NCI-H510A (cell line): ENCODE data around the gene REEP1.

ENCODE experiments used
- DNase-seq: peaks from one replicate; lab custom pipeline; 2025; lab: John Stamatoyannopoulos, UW

The REEP1 gene

GRCh38 chr2:86305915-86306254 is 31.5 kb downstream of the REEP1 start:
- DNase-seq = no peak

GRCh38 chr2:86305195-86305914 is 32.1 kb downstream of the REEP1 start:
- DNase-seq = no peak

GRCh38 chr2:86304416-86304815 is 33.0 kb downstream of the REEP1 start:
- DNase-seq = no peak

GRCh38 chr2:86302320-86302719 is 35.1 kb downstream of the REEP1 start:
- no peak for DNase-seq

GRCh38 chr2:86301711-86302202 is 35.7 kb downstream of the REEP1 start:
- no peak for DNase-seq

- DNase-seq = no peak
Measured at GRCh38 chr2:86301009-86301408, 36.4 kb downstream of the REEP1 start.

GRCh38 chr2:86300496-86300895 is 36.9 kb downstream of the REEP1 start:
- no peak for DNase-seq

GRCh38 chr2:86298411-86299390 is 38.7 kb downstream of the REEP1 start:
- DNase-seq = no peak

- no peak for DNase-seq
Measured at GRCh38 chr2:86297382-86298147, 39.9 kb downstream of the REEP1 start.

GRCh38 chr2:86296947-86297346 is 40.5 kb downstream of the REEP1 start:
- no peak for DNase-seq

- no peak for DNase-seq
Measured at GRCh38 chr2:86295066-86295465, 42.4 kb downstream of the REEP1 start.

- DNase-seq = no peak
Measured at GRCh38 chr2:86293612-86294011, 43.8 kb downstream of the REEP1 start.

- no peak for DNase-seq
Measured at GRCh38 chr2:86292571-86293515, 44.6 kb downstream of the REEP1 start.

GRCh38 chr2:86291328-86291662 is 46.1 kb downstream of the REEP1 start:
- DNase-seq = no peak

GRCh38 chr2:86290596-86291327 is 46.7 kb downstream of the REEP1 start:
- DNase-seq = no peak

GRCh38 chr2:86286516-86286915 is 50.9 kb downstream of the REEP1 start:
- DNase-seq = no peak

- DNase-seq = no peak
Measured at GRCh38 chr2:86285981-86286380, 51.4 kb downstream of the REEP1 start.

GRCh38 chr2:86285571-86285970 is 51.9 kb downstream of the REEP1 start:
- DNase-seq = no peak

GRCh38 chr2:86284987-86285386 is 52.4 kb downstream of the REEP1 start:
- DNase-seq = no peak

GRCh38 chr2:86284401-86284841 is 53.0 kb downstream of the REEP1 start:
- DNase-seq = no peak
